SIG-M5 treated with dmso at 0.1 percent for 504 hours (cell line): Measurements from ENCODE around the gene CCR9.

ENCODE experiments used
- DNase-seq: peaks from one replicate; lab custom pipeline; 2025; ENCODE audit not compliant: unreplicated experiment; lab: John Stamatoyannopoulos, UW

CCR9 gene

GRCh38 chr3:45952456-45952855, 66.1 kb downstream of the CCR9 start:
- DNase-seq = no peak
